ENCODE measurements around the gene SH3YL1.

- TF ChIP-seq, protein P1, sequence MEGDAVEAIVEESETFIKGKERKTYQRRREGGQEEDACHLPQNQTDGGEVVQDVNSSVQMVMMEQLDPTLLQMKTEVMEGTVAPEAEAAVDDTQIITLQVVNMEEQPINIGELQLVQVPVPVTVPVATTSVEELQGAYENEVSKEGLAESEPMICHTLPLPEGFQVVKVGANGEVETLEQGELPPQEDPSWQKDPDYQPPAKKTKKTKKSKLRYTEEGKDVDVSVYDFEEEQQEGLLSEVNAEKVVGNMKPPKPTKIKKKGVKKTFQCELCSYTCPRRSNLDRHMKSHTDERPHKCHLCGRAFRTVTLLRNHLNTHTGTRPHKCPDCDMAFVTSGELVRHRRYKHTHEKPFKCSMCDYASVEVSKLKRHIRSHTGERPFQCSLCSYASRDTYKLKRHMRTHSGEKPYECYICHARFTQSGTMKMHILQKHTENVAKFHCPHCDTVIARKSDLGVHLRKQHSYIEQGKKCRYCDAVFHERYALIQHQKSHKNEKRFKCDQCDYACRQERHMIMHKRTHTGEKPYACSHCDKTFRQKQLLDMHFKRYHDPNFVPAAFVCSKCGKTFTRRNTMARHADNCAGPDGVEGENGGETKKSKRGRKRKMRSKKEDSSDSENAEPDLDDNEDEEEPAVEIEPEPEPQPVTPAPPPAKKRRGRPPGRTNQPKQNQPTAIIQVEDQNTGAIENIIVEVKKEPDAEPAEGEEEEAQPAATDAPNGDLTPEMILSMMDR (IDR thresholded peaks at IDR 0.05; ENCODE audit: low read depth, low read length, poor library complexity, severe bottlenecking): no peak
- no peak for TF ChIP-seq EZH2phosphoT487 (IDR thresholded peaks at IDR 0.05; ENCODE audit: borderline replicate concordance, low read length)
These were observed 46.2 kb upstream of the SH3YL1 start for GRCh38 chr2:309954-310510.
